OCI-LY7 (cell line): ENCODE results near the gene CAPN9.

Source experiments
- CTCF ChIP-seq: fragments of 200-600 bp; sonication (generic); conservative IDR thresholded peaks from 2 replicates; pipeline ENCODE4 v1.5.1; 2014; ENCODE audit warnings: mild to moderate bottlenecking, antibody characterized with exemption, low read length, moderate library complexity, mixed read lengths
- EZH2phosphoT487 ChIP-seq: fragments of 200-600 bp; sonication (generic); IDR thresholded peaks from 2 replicates; pipeline ENCODE4 v1.6.1; 2018; ENCODE audit warnings: low read depth, borderline replicate concordance, mild to moderate bottlenecking, mixed run types, antibody characterized with exemption, low read length, moderate library complexity, mixed read lengths

- TF ChIP-seq CTCF (no peak), EZH2phosphoT487 (no peak)
Observed at GRCh38 chr1:230784163-230784562, 37.0 kb downstream of the CAPN9 start.
